T-helper 1 cell treated with Interleukin-12 subunit alpha and Interleukin-12 subunit beta and Interleukin-4 antibody, amounts not matched to agents 30 ng/mL and 1 ng/mL, for 36 hours (primary cell): ENCODE measurements around the gene PON2. TPM values are rescaled to one million over a fixed set of nuclear protein-coding genes. Genes with fewer than 3 reads are reported as not detected.
"Not testable (repeated sequence)": the region's sequence is repeated elsewhere in the genome, so short reads cannot be mapped to it uniquely, and the experiment has no call there.

ENCODE experiments used
- intact Hi-C: fragments of 100-400 bp; cut with micrococcal nuclease; formaldehyde crosslinking; loops from one replicate; pipeline ENCODE4 v1.15.1; 2024
- total RNA-seq: library from RNA; stranded (reverse); gene quantifications from 2 replicates; pipeline ENCODE4 v1.2.3, GENCODE V29; 2022

The PON2 gene
- total RNA-seq, 1 donor from 2014 or later = 5.7 TPM

GRCh38 chr7:95407751-95408150, 27.1 kb downstream of the PON2 start:
- intact Hi-C loops = no loop called here

- intact Hi-C loops = no loop called here
Observed at GRCh38 chr7:95405800-95406199, 29.0 kb downstream of the PON2 start.

GRCh38 chr7:95405208-95405607, 29.6 kb downstream of the PON2 start:
- intact Hi-C loops = no loop called here

GRCh38 chr7:95404316-95404865, 30.4 kb downstream of the PON2 start:
- intact Hi-C loops = no loop called here

- intact Hi-C loops = no loop called here
Observed at GRCh38 chr7:95398155-95398940, 36.5 kb downstream of the PON2 start.

GRCh38 chr7:95397381-95397780, 37.4 kb downstream of the PON2 start:
- intact Hi-C loops = loop anchor here (2.0 kb wide), 1 partner anchor 67 kb away; no protein-coding TSS in a partner anchor

GRCh38 chr7:95396136-95397032, 38.4 kb downstream of the PON2 start, which contains the start of gene PON3:
Gene PON3, minus strand, starts transcription at chr7:95396375. Its CDS starts 25 bp downstream, at chr7:95396350.
- intact Hi-C loops = loop anchor here (1.0 to 2.0 kb wide), 2 partner anchors 66 to 81 kb away; no protein-coding TSS in a partner anchor

- intact Hi-C loops = loop anchor here (1.0 to 2.0 kb wide), 2 partner anchors 65 to 82 kb away; no protein-coding TSS in a partner anchor
Observed at GRCh38 chr7:95395755-95396135, 39.1 kb downstream of the PON2 start.

GRCh38 chr7:95394370-95394769, 40.5 kb downstream of the PON2 start:
- intact Hi-C loops = no loop called here

- intact Hi-C loops = no loop called here
Observed at GRCh38 chr7:95391761-95392160, 43.1 kb downstream of the PON2 start.

- intact Hi-C loops = no loop called here
Observed at GRCh38 chr7:95389516-95389915, 45.3 kb downstream of the PON2 start.

GRCh38 chr7:95379457-95379856, 55.4 kb downstream of the PON2 start:
- intact Hi-C loops = not testable (repeated sequence)

GRCh38 chr7:95376632-95377400, 58.0 kb downstream of the PON2 start:
- intact Hi-C loops = no loop called here

GRCh38 chr7:95375591-95376257, 59.1 kb downstream of the PON2 start:
- intact Hi-C loops = no loop called here

- intact Hi-C loops = no loop called here
Observed at GRCh38 chr7:95373323-95373722, 61.5 kb downstream of the PON2 start.

- intact Hi-C loops = no loop called here
Observed at GRCh38 chr7:95368235-95368634, 66.6 kb downstream of the PON2 start.

- intact Hi-C loops = no loop called here
Observed at GRCh38 chr7:95367606-95368005, 67.2 kb downstream of the PON2 start.

GRCh38 chr7:95365151-95365550, 69.7 kb downstream of the PON2 start:
- intact Hi-C loops = no loop called here

GRCh38 chr7:95357623-95358022, 77.2 kb downstream of the PON2 start:
- intact Hi-C loops = no loop called here
